Pons (tissue), 1 donor: ENCODE results near the gene CAPN1.
A peak's percentile ranks its signal among the peaks of the same experiment; 100 is the strongest.
"Not testable (repeated sequence)": the region's sequence is repeated elsewhere in the genome, so short reads cannot be mapped to it uniquely, and the experiment has no call there.

ENCODE experiments used
- DNase-seq: peaks from one replicate; pipeline ENCODE4 v3.0.0-alpha.2; 2016; ENCODE audit warnings: low spot score

The CAPN1 gene

DNA sequence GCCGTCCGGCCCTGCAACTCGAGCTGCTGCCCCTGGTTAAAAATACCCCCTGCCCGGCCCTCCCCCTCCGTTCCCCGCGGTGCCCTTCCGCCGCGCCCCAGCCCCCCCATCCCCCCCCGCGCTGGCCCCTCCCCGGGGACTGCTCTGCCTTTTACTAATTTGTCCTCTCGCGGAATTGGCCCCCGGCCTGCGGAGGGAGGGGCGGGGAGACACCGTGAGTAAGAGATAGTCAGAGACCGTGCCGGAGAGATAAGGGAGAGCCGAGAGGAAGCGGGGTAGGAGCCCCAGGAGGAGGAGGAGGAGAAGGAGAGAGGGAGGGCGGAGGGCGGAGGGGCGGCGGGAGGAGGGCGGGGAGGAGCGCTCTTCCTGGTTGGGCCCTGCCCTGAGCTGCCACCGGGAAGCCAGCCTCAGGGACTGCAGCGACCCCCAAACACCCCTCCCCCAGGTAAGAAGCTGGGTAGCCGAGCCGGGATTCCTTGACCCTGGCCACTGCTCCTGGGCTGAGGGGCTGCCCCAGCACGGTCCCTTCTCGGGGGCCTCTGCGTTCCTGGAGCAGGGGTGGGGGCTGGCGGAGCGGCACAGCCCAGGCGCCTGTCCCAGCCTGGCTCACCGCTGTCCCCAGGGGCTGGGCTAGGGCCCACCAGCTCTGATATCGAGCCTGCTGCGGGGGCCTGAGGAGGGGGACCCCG is at the start of gene CAPN1:
Gene CAPN1 (plus strand): TSS at position 360 of the 689 bp plus-strand sequence. CDS start 774 bp downstream, outside the sequence.
- DNase-seq = peak; percentile 24

DNA sequence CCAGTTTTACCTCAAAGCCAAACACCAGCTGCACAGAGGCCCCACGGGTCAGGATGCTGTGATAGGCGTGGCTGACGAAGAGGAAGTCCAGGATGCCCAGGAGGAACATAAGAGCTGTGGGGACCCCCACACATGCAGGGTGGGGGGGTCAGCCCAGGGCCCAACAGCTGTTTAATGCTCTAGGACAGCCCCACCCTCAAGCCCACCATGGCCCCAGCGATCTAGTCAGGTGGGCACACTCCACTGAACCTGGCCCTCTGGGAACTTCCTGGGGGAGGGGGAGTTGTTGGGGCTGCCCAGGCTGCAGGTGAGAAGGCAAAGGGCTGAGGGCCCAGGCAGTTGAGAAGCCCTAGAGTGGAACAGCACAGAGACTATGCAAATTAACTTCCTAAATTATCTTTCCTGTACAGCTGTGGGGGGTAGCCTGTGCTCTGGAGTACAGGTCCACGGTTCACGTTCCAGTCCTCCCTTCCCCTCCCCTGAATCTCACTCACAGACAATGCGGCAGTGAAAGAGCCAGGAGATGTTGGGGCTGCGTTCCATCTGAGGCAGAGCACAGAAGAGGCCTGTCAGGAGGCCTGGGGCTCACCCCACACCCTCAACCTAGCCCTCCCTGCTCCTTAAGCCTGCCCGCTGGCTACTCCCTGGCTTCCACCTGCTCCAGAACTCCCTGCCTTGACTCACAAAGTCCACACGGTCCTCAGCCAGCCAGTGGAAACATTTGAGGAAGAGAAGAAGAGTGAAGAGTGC is 49.3 kb upstream of the CAPN1 start:
- no peak for DNase-seq

- no peak for DNase-seq
These were observed 48.6 kb upstream of the CAPN1 start for GRCh38 chr11:65132988-65133700.

DNA sequence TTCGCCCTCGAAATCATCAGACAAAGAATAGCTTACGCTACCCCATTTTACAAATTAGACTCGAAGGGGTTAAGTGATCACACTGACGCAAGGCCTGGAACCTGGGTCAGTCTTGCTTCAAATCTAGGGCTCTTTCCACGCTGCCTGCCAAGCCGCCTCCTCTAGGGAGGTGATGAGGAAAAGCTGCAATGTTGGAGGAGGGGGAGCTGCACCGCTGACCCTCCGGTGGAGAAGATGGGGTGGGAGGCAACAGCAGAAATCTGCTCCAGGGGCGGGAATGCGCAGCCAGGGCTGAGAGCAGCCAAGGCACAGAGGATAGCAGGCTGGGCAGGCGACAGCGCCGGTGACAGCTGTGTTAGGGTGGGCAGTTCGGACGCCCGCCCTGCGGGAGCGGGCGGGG is 48.0 kb upstream of the CAPN1 start:
- no peak for DNase-seq

DNA sequence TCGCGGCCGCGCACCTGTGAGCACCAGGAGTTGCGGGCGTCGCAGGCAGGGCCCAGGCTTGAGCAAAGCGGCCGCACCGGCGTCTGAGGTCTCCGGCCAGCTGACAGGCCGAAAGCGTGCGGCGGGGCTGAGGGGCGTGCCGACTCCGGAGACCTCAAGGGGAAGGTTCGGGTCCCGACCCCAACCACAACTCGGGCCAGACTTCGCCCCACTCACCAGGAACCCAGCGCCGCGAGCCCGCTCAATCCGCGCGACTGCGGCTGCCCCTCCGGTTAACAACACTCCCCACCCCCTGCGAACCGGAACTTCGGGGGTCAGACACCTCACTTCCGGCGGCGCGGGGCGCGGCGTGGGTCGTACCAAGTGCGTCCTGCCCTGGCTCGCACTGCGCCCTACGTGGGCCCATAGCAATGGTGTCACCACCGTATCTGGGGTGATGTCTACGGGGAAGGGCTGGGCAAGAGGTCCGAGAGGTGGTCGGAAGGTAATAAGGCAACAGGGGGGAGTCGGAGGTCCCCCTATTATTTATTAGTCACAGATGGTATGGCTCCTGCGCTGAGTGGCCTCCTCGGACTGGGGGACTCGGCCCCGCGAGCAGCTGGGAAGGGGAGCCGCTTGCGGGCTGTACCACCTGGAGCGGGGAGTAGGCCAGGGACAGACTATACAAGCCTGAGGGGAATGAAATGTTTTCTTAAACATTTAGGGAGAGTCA is 47.3 kb upstream of the CAPN1 start, which contains the start of gene SYVN1:
Gene SYVN1 (minus strand): TSS at position 280 of the 712 bp plus-strand sequence. CDS start 918 bp downstream, outside the sequence.
- DNase-seq = peak; percentile 92

GRCh38 chr11:65134952-65135632 is 46.6 kb upstream of the CAPN1 start:
- DNase-seq = peak; percentile 95

DNA sequence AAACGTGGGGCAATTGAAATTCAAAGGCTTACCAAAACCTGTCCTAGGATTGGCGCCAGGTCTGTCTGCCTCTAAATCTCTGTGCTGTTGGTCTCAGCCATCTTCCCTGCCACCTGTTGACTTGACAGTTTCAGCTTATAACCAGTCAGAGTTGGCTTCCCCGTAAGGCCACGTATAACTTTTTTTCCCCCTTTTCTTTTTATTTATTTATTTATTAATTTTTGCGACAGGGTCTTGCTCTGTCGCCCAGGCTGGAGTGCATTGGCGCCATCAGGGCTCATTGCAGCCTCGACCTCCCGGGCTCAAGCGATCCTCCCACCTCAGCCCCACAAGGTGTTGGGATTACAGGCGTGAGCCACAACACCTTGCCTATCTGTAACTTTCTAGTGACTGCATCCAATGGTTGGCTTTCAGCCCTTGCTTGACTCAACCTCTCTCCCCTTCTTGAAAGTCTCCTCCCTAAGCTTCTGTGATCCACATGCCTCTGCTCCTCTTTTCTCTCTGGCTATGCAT is 46.0 kb upstream of the CAPN1 start:
- no peak for DNase-seq

DNA sequence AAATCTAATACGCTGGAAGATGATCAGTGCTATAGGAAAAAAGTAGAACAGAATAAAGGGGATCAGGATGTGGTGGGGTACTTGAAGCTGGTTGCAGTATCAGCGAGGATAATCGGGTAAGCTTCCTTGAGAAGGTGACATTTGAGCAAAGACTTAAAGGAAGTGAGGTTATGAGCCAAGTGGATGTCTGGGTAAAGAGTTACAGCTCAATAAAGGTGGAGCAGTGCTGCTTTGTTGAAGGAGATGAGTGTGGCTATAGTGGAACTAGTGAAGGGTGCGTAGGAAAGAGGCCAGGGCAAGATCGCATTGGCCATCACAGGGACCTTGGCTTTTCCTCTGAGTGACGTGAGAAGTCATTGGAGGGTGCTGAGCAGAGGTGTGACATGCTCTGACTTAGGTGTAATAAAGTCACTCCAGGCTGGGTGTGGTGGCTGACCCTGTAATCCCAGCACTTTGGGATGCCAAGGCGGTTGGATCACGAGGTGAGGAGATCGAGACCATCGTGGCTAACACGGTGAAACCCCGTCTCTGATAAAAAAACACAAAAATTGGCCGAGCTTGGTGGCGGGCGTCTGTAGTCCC is 45.1 kb upstream of the CAPN1 start:
- DNase-seq = no peak

DNA sequence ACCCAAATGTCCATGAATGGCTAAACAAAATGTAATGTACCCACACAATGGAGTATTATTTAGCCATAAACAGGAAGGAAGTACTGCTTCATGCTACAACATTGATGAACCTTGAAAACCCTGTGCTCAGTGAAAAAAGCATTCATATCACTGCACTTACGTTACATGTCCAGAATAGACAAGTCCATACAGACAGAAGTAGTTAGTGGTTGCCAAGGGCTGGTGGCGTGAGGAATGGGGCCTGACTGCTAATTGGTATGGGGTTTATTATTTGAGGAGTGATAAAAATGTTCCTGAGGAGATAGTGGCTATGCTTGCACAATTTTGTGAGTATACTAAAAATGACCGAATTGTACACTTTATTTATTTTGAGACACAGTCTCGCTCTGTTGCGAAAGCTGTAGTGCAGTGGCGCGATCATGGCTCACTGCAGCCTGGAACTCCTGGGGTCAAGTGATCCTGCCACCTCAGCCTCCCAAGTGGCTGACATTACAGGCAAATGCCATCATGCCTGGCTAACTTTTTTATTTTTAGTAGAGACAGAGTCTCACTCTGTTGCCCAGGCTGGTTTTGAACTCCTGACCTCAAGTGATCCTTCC is 39.7 kb upstream of the CAPN1 start:
- no peak for DNase-seq

DNA sequence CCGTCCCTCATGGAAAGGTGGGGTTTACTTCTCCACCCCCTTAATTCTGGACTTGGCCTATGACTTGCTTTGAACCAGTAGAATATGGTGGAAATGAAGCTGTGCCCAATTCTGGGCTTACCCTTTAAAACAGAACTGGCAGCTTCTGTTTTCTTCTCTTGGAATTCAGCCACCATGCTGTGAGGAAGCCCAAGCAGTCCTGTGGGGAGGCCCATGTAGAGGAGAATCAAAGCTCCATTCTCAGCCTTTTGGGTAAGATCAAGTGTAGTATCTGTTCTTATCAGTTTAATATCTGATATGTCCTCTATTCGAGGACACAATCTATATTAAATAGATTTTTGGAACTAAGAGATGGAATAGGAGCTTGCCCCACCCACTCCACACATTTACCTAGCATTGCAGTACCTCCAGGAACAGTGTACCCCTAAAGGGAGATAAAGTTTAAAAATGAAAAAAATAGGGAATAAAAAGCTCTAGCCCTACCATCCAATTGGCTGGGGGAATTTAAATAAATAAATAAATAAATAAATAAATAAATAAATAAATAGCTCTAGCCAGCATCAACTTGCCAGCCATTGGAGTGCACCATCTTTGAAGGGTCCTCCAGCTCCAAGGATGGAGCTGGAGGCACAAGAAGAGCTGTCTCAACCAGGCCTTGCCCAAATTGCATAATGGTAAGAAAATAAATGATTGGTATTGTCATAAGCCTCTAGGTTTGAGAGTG is 34.2 kb upstream of the CAPN1 start:
- DNase-seq = no peak

DNA sequence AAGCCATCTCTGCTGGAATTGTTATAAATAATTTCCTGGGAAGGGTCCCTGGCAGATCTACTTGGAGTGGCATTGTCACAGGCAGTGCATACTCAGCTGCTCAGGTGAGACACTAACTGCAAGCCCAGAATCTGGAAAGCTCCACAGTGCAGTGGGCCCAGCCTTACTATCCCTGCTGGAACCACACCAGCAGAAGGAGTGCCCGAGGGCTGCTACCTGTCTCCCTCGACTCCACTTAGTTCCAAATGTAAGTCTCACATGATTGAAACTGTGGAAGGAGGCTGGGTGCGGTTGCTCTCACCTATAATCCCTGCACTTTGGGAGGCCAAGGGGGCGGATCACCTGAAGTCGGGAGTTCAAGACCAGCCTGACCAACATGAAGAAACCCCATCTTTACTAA is 33.1 kb upstream of the CAPN1 start:
- DNase-seq = no peak

DNA sequence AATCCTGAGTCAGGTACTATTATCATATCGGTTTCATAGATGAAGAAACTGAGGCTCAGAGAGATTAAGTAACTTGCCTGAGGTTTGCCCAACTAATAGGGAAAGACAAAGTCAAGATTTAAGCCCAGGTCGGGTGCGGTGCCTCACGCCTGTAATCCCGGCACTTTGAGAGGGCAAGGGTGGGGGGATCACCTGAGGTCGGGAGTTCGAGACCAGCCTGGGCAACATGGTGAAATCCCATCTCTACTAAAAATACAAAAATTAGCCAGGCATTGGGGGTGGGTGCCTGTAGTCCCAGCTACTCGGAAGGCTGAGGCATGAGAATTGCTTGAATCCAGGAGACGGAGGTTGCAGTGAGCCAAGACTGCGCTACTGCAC is 31.6 kb upstream of the CAPN1 start:
- not testable (repeated sequence) for DNase-seq

DNA sequence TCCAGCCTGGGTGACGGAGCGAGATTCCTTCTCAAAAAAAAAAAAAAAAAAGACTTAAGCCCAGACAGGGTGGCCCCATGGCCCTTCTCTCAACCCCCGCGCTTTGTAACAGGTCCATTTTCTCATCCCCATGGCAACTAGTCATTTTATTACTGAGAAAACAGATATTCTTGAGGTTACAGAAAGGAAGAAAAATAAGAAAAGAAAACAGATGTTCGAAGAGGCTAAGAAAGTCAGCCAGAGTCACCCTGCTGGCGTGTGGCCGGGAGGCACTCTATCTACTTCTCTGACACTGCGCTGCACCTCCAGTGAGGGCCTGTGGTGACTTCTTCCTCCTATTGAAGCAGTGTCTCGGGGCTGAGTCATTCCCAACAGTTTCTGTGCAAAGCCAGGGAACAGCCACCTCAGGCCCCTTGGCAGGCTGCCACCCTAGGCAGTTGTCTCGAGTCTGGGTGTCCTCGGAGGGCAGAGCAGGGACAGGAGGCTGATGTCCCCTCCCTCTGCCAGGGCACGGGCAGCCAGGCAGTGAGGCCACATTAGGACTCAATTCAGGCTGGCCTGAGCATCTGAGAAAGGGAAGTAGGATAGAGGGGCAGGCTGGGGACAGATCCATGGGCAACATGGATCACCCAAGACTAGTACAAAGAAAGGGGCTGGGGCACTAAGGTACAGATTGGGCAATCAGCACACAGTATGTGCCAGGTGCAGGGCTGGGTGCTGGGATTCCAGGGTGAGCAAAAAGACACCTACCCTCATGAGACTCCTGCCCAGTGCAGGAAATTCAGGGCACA is 31.0 kb upstream of the CAPN1 start:
- DNase-seq = peak; percentile 78

DNA sequence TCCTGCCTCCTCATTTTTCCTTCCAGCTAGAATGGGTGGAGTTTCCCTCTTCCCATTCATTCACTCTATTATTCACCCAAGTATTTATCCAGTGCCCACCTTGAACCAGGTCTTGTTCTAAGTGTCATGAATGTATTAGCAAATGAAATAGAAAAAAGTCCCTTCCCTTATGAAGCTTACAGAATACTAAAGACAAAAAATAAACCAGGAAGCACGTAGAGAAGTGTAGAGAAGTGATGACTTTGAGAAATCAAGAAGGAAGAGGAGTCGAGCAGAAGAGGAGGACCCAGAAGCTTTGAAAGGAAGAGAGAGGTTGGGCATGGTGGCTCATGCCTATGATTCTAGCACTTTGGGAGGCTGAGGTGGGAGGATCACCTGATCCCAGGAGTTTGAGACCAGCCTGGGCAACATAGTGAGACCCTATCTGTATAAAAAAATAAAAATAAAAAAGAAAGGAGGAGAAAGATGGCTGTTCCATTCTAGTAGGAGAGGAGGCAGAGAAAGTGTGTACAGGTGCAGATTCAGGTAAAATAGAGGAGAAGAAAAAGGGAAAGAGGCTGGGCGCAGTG is 30.3 kb upstream of the CAPN1 start:
- DNase-seq = no peak

DNA sequence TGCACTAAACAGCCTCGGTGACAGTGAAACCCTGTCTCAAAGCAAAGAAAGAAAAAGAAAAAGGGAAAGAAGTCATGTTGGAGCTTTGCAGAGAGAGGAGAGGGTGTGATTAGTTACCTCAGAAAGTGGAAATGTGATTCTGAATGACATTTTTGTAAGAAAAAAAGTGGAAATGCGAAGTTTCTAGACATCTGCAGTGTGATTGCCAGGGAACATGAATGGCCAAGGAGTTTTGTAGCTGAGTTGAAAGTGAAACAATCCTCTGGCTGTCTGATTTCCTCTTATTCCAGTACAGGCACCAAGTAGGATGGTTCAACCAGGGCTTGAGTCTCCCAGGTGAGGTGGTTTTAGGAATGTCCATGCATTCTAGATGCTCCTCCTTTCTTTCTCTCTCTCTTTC is 29.6 kb upstream of the CAPN1 start:
- DNase-seq = no peak

DNA sequence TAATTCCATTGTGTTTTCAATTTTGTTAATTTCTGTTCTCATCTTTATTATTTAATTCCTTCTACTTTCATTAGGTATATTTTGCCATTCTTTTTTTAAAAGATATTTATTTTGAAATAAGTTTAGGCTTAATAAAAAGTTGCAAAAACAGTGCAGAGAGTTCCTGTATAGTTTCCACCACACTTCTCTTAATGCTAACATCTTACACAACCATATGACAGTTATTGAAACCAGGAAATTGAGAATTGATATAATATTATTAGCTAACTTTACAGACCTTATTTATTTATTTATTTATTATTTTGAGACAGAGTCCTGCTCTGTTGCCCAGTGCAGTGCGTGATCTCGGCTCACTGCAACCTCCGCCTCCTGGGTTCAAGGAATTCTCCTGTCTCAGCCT is 25.5 kb upstream of the CAPN1 start:
- no peak for DNase-seq

- no peak for DNase-seq
These were observed 24.8 kb upstream of the CAPN1 start for GRCh38 chr11:65156926-65157325.

DNA sequence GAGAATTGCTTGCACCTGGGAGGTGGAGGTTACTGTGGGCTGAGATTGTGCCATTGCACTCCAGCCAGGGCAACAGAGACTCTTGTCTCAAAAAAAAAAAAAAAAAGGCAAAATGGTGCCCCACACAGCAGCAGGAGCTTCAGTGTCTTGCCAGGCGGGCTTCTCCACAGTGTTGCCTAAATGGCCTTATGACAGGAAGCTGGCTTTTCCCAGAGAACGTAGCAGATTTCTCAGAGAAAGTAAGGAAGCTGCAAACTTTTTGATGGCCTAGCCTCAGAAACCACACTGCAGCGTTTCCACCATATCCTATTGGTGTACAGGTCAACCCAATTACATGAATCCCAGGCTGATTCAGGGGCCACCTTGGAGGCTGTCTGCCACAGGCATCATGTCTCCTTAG is 24.4 kb upstream of the CAPN1 start:
- DNase-seq = no peak

DNA sequence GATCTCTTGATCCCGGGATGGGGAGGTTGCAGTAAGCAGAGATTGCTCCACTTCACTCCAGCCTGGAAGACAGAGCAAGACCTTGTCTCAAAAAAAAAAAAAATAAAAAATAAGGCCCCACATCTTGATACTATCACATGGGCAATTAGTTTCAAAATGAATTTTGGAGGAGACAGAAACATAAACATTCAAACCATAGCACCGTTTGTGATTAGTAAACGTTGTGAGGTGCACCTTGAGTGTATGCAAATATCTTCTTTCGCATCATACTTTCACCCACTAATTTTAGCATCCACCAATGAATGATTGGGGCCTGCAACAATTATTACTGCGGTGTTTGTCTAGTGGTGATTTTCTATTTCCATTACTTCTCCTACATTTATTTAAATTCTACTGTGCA is 22.7 kb upstream of the CAPN1 start:
- DNase-seq = no peak
